GM20431 (cell line): Measurements from ENCODE around the gene AAMDC.
"Not testable (repeated sequence)": the region's sequence is repeated elsewhere in the genome, so short reads cannot be mapped to it uniquely, and the experiment has no call there.

Experiments used
- in situ Hi-C: fragments of 300-500 bp; cut with MseI, MboI; formaldehyde crosslinking; loops from one replicate; pipeline ENCODE4 v1.15.0; 2020; ENCODE audit warnings: low sequenced_read_pairs; ENCODE audit not compliant: unreplicated experiment

Gene AAMDC

GRCh38 chr11:77819921-77820564 is 901 bp upstream of the AAMDC start:
- in situ Hi-C loops: no loop called here

- in situ Hi-C loops: no loop called here
Measured at GRCh38 chr11:77821349-77821851, 456 bp downstream of the AAMDC start.

GRCh38 chr11:77822126-77822525 is 1.2 kb downstream of the AAMDC start:
- in situ Hi-C loops: not testable (repeated sequence)

GRCh38 chr11:77823775-77824174 is 2.8 kb downstream of the AAMDC start:
- in situ Hi-C loops: no loop called here

- in situ Hi-C loops: no loop called here
Measured at GRCh38 chr11:77828926-77829325, 8.0 kb downstream of the AAMDC start.

- in situ Hi-C loops: no loop called here
Measured at GRCh38 chr11:77833302-77833701, 12.4 kb downstream of the AAMDC start.

GRCh38 chr11:77842441-77843121 is 21.6 kb downstream of the AAMDC start:
- in situ Hi-C loops: no loop called here

GRCh38 chr11:77843700-77844099 is 22.8 kb downstream of the AAMDC start:
- in situ Hi-C loops: not testable (repeated sequence)

- in situ Hi-C loops: no loop called here
Measured at GRCh38 chr11:77851503-77851902, 30.6 kb downstream of the AAMDC start.

- in situ Hi-C loops: no loop called here
Measured at GRCh38 chr11:77854838-77855237, 33.9 kb downstream of the AAMDC start.

- in situ Hi-C loops: not testable (repeated sequence)
Measured at GRCh38 chr11:77857906-77858457, 37.0 kb downstream of the AAMDC start.

GRCh38 chr11:77861444-77861843 is 40.5 kb downstream of the AAMDC start:
- in situ Hi-C loops: not testable (repeated sequence)

- in situ Hi-C loops: no loop called here
Measured at GRCh38 chr11:77865805-77866204, 44.9 kb downstream of the AAMDC start.

- in situ Hi-C loops: no loop called here
Measured at GRCh38 chr11:77866336-77866735, 45.4 kb downstream of the AAMDC start.

GRCh38 chr11:77868744-77869143 is 47.8 kb downstream of the AAMDC start:
- in situ Hi-C loops: no loop called here

- in situ Hi-C loops: no loop called here
Measured at GRCh38 chr11:77871855-77872254, 50.9 kb downstream of the AAMDC start.

GRCh38 chr11:77873345-77873744 is 52.4 kb downstream of the AAMDC start:
- in situ Hi-C loops: no loop called here

GRCh38 chr11:77874206-77874605 is 53.3 kb downstream of the AAMDC start:
- in situ Hi-C loops: no loop called here

GRCh38 chr11:77876045-77876444 is 55.1 kb downstream of the AAMDC start:
- in situ Hi-C loops: no loop called here

GRCh38 chr11:77878247-77878646 is 57.3 kb downstream of the AAMDC start:
- in situ Hi-C loops: not testable (repeated sequence)

- in situ Hi-C loops: no loop called here
Measured at GRCh38 chr11:77879218-77879617, 58.3 kb downstream of the AAMDC start.
